ENCODE data around the gene MOGAT1. TPM values are rescaled to one million over a fixed set of nuclear protein-coding genes. Genes with fewer than 3 reads are reported as not detected.
A peak's percentile ranks its signal among the peaks of the same experiment; 100 is the strongest.

Gene MOGAT1
- total and polyA plus RNA-seq, 2 of the 13 experiments (the other 11 are each of a cell fraction or from before 2014, with no cell fraction given) = 0.98 to 4.3 TPM

DNA sequence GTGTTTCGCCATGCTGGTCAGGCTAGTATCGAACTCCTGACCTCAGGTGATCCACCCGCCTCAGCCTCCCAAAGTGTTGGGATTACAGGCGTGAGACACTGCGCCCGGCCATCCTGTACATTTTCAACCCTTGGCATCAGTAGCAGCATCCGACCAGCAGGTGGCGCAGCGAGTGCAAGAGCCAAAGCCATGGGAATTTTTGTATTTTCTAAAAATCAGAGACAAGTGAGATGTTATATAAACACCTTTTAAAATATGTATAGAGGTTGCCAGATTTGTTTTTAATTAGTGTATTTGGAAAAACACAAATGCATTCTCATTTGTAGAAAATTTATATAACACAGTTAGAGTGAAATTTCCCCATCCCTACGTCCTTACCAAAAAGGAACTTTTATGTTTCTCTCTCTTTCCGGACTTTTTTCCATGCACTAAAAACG lies 36.8 kb downstream of the MOGAT1 start (continued):
- TF ChIP-seq SIN3B (IDR thresholded peaks at IDR 0.05; ENCODE audit: low read length) = no peak; the same call in 1 of the 2 replicates
- peak; percentile 32; the same call in 1 of the 2 replicates for TF ChIP-seq ZNF333 (CRISPR knock-in tag; IDR thresholded peaks at IDR 0.05; ENCODE audit: borderline replicate concordance)
- peak; percentile 21; the same call in 1 of the 2 replicates for TF ChIP-seq GFI1 (CRISPR knock-in tag; IDR thresholded peaks at IDR 0.05; ENCODE audit: borderline replicate concordance)
- TF ChIP-seq KAT7 (CRISPR knock-in tag; IDR thresholded peaks at IDR 0.05; ENCODE audit: borderline replicate concordance) = peak; percentile 91; the same call in 1 of the 2 replicates
- TF ChIP-seq ADNP (CRISPR knock-in tag; IDR thresholded peaks at IDR 0.05) = peak; percentile 89
- TF ChIP-seq SMARCE1 (IDR thresholded peaks at IDR 0.05; ENCODE audit: borderline replicate concordance) = no peak
- TF ChIP-seq ZNF546 (CRISPR knock-in tag; conservative IDR thresholded peaks at IDR 0.05) = no peak
- TF ChIP-seq HNRNPK (IDR thresholded peaks at IDR 0.05; ENCODE audit: low read depth, low read length, poor library complexity, severe bottlenecking) = no peak
- TF ChIP-seq, protein P1, sequence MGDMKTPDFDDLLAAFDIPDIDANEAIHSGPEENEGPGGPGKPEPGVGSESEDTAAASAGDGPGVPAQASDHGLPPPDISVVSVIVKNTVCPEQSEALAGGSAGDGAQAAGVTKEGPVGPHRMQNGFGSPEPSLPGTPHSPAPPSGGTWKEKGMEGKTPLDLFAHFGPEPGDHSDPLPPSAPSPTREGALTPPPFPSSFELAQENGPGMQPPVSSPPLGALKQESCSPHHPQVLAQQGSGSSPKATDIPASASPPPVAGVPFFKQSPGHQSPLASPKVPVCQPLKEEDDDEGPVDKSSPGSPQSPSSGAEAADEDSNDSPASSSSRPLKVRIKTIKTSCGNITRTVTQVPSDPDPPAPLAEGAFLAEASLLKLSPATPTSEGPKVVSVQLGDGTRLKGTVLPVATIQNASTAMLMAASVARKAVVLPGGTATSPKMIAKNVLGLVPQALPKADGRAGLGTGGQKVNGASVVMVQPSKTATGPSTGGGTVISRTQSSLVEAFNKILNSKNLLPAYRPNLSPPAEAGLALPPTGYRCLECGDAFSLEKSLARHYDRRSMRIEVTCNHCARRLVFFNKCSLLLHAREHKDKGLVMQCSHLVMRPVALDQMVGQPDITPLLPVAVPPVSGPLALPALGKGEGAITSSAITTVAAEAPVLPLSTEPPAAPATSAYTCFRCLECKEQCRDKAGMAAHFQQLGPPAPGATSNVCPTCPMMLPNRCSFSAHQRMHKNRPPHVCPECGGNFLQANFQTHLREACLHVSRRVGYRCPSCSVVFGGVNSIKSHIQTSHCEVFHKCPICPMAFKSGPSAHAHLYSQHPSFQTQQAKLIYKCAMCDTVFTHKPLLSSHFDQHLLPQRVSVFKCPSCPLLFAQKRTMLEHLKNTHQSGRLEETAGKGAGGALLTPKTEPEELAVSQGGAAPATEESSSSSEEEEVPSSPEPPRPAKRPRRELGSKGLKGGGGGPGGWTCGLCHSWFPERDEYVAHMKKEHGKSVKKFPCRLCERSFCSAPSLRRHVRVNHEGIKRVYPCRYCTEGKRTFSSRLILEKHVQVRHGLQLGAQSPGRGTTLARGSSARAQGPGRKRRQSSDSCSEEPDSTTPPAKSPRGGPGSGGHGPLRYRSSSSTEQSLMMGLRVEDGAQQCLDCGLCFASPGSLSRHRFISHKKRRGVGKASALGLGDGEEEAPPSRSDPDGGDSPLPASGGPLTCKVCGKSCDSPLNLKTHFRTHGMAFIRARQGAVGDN (CRISPR knock-in tag; IDR thresholded peaks at IDR 0.05) = peak; percentile 62
- TF ChIP-seq ZMYM4 (CRISPR knock-in tag; IDR thresholded peaks at IDR 0.05) = peak; percentile 78; the same call in 1 of the 2 replicates
- TF ChIP-seq SALL2 (CRISPR knock-in tag; IDR thresholded peaks at IDR 0.05) = peak; percentile 57; the same call in 1 of the 2 replicates
- TF ChIP-seq ZNF34 (CRISPR knock-in tag; IDR thresholded peaks at IDR 0.05; ENCODE audit: borderline replicate concordance) = no peak
- TF ChIP-seq ZNF143 (CRISPR knock-in tag; IDR thresholded peaks at IDR 0.05) = no peak
- no peak for TF ChIP-seq NR2F2 (IDR thresholded peaks at IDR 0.05; ENCODE audit: borderline replicate concordance, low read depth)
- TF ChIP-seq ZFP1 (CRISPR knock-in tag; IDR thresholded peaks at IDR 0.05) = no peak
- peak; percentile 10; the same call in 1 of the 2 replicates for TF ChIP-seq ZNF225 (CRISPR knock-in tag; IDR thresholded peaks at IDR 0.05)
- peak; percentile 94 for TF ChIP-seq STAG1 (CRISPR knock-in tag; IDR thresholded peaks at IDR 0.05)
- peak; percentile 76 for TF ChIP-seq KDM2A (CRISPR knock-in tag; IDR thresholded peaks at IDR 0.05; ENCODE audit: borderline replicate concordance, low read depth)
- TF ChIP-seq, protein P2, sequence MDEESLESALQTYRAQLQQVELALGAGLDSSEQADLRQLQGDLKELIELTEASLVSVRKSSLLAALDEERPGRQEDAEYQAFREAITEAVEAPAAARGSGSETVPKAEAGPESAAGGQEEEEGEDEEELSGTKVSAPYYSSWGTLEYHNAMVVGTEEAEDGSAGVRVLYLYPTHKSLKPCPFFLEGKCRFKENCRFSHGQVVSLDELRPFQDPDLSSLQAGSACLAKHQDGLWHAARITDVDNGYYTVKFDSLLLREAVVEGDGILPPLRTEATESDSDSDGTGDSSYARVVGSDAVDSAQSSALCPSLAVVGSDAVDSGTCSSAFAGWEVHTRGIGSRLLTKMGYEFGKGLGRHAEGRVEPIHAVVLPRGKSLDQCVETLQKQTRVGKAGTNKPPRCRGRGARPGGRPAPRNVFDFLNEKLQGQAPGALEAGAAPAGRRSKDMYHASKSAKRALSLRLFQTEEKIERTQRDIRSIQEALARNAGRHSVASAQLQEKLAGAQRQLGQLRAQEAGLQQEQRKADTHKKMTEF (CRISPR knock-in tag; IDR thresholded peaks at IDR 0.05) = peak; percentile 75
- TF ChIP-seq, protein P3, sequence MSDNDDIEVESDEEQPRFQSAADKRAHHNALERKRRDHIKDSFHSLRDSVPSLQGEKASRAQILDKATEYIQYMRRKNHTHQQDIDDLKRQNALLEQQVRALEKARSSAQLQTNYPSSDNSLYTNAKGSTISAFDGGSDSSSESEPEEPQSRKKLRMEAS (IDR thresholded peaks at IDR 0.05) = 0 out of 2 replicates have a peak, but pooled peaks have one; percentile 36
- TF ChIP-seq ZBTB3 (CRISPR knock-in tag; IDR thresholded peaks at IDR 0.05; ENCODE audit: borderline replicate concordance, low read depth) = 0 out of 2 replicates have a peak, but pooled peaks have one; percentile 42
- 0 out of 2 replicates have a peak, but pooled peaks have one; percentile 22 for TF ChIP-seq SMYD3 (CRISPR knock-in tag; IDR thresholded peaks at IDR 0.05)
- peak; percentile 41; the same call in 1 of the 2 replicates for TF ChIP-seq ZNF331 (CRISPR knock-in tag; IDR thresholded peaks at IDR 0.05)

All from HepG2 (cell line).